VCaP (cell line): ENCODE data around the gene SNRNP70.

Experiments
- H3K27ac ChIP-seq: fragments of 450-650 bp; 2 replicates; pipeline ENCODE4 v1.5.1; 2017
- CTCF ChIP-seq: fragments of 450-650 bp; conservative IDR thresholded peaks from 2 replicates; pipeline ENCODE4 v1.5.1; 2017; ENCODE audit warnings: mild to moderate bottlenecking, moderate library complexity

SNRNP70 gene

GRCh38 chr19:49111218-49111998 is 26.2 kb downstream of the SNRNP70 start:
- TF ChIP-seq CTCF, result no peak
- no peak overlapping the region for H3K27ac ChIP-seq

- peak within 1 kb of the TSS; percentile 76 for H3K27ac ChIP-seq
- TF ChIP-seq CTCF, result peak; percentile 83
Measured at GRCh38 chr19:49113762-49114629, 28.7 kb downstream of the SNRNP70 start, which contains the start of gene LIN7B. Gene LIN7B, plus strand, starts transcription at chr19:49114370. Its CDS starts 35 bp downstream, at chr19:49114405.

GRCh38 chr19:49114630-49115363 is 29.5 kb downstream of the SNRNP70 start:
- no peak for TF ChIP-seq CTCF
- peak overlapping the region; percentile 76 for H3K27ac ChIP-seq

- TF ChIP-seq CTCF, result no peak
- no peak overlapping the region for H3K27ac ChIP-seq
Measured at GRCh38 chr19:49116544-49116943, 31.3 kb downstream of the SNRNP70 start.

GRCh38 chr19:49117677-49118564 is 32.7 kb downstream of the SNRNP70 start:
- no peak for TF ChIP-seq CTCF
- H3K27ac ChIP-seq, result peak overlapping the region; percentile 96

- 0 out of 2 replicates have a peak, but pooled peaks have one; percentile 10 for TF ChIP-seq CTCF
- H3K27ac ChIP-seq, result peak within 1 kb of the TSS; percentile 96
Measured at GRCh38 chr19:49118565-49119410, 33.5 kb downstream of the SNRNP70 start, which contains the start of gene C19orf73. Gene C19orf73, minus strand, starts transcription at chr19:49119143. Its CDS starts 121 bp downstream, at chr19:49119022.
